ENCODE data around the gene VAC14. TPM values are rescaled to one million over a fixed set of nuclear protein-coding genes. Genes with fewer than 3 reads are reported as not detected.

The VAC14 gene
- polyA plus RNA-seq, 1 donor from 2014 or later = 8.6 TPM

DNA sequence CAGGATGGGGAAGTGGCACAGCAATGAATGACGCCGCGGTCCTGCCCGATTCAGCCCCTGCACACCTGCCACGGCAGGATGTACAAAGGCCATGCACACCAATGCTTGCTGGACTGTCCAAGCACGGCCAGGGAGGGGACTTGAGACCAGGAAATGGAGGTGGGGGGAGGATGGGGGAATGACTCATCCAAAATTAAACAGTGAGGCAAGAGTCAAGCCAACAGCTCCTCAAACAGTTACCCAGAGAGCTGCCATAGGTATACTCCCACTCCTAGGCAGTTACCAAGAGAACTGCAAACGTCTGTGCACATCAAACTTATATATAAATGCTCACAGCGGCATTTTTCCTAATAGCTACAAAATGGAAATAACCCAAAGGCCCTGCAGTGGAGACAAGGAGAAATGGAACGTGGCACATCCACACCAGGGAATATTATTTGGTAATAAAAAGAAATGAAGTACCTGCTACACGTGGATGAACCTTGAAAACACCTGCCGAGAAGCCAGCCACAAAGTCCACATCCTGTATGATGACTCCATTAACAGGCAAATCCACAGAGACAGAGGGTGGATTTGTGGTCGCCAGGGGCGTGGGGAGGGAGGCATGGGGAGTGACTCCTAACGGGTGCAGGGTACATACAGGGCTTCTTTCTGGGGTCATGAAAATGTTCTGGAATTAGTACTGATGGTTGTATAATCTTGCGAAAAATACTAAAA lies 54.1 kb downstream of the VAC14 start:
- H3K36me3 ChIP-seq (ENCODE audit: insufficient read depth, low read length) = peaks cover 5% of the 10 kb centered on the region
- no peak overlapping the region for H3K9ac ChIP-seq (ENCODE audit: low read length)
- H3K4me2 ChIP-seq (ENCODE audit: low read length) = no peak overlapping the region
- H3F3A ChIP-seq (ENCODE audit: insufficient read depth, low read length, poor library complexity, severe bottlenecking) = no peaks in the 10 kb centered on the region
- H4K20me1 ChIP-seq (ENCODE audit: insufficient read depth) = no peaks in the 10 kb centered on the region
- TF ChIP-seq, protein P1, sequence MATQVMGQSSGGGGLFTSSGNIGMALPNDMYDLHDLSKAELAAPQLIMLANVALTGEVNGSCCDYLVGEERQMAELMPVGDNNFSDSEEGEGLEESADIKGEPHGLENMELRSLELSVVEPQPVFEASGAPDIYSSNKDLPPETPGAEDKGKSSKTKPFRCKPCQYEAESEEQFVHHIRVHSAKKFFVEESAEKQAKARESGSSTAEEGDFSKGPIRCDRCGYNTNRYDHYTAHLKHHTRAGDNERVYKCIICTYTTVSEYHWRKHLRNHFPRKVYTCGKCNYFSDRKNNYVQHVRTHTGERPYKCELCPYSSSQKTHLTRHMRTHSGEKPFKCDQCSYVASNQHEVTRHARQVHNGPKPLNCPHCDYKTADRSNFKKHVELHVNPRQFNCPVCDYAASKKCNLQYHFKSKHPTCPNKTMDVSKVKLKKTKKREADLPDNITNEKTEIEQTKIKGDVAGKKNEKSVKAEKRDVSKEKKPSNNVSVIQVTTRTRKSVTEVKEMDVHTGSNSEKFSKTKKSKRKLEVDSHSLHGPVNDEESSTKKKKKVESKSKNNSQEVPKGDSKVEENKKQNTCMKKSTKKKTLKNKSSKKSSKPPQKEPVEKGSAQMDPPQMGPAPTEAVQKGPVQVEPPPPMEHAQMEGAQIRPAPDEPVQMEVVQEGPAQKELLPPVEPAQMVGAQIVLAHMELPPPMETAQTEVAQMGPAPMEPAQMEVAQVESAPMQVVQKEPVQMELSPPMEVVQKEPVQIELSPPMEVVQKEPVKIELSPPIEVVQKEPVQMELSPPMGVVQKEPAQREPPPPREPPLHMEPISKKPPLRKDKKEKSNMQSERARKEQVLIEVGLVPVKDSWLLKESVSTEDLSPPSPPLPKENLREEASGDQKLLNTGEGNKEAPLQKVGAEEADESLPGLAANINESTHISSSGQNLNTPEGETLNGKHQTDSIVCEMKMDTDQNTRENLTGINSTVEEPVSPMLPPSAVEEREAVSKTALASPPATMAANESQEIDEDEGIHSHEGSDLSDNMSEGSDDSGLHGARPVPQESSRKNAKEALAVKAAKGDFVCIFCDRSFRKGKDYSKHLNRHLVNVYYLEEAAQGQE (IDR thresholded peaks at IDR 0.05; ENCODE audit: borderline replicate concordance) = no peak
- no peak for TF ChIP-seq EZH2 (IDR thresholded peaks at IDR 0.05; ENCODE audit: borderline replicate concordance, insufficient read depth, low read length, poor library complexity, severe bottlenecking)
- TF ChIP-seq, protein P2, sequence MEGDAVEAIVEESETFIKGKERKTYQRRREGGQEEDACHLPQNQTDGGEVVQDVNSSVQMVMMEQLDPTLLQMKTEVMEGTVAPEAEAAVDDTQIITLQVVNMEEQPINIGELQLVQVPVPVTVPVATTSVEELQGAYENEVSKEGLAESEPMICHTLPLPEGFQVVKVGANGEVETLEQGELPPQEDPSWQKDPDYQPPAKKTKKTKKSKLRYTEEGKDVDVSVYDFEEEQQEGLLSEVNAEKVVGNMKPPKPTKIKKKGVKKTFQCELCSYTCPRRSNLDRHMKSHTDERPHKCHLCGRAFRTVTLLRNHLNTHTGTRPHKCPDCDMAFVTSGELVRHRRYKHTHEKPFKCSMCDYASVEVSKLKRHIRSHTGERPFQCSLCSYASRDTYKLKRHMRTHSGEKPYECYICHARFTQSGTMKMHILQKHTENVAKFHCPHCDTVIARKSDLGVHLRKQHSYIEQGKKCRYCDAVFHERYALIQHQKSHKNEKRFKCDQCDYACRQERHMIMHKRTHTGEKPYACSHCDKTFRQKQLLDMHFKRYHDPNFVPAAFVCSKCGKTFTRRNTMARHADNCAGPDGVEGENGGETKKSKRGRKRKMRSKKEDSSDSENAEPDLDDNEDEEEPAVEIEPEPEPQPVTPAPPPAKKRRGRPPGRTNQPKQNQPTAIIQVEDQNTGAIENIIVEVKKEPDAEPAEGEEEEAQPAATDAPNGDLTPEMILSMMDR (IDR thresholded peaks at IDR 0.05; ENCODE audit: poor library complexity, severe bottlenecking) = no peak
- H3K9me3 ChIP-seq (ENCODE audit: low read length) = no peaks in the 10 kb centered on the region
- no peak overlapping the region for H3K27ac ChIP-seq (ENCODE audit: low read length)
- H3K9me2 ChIP-seq (ENCODE audit: insufficient read depth, low read length) = no peaks in the 10 kb centered on the region
- no peak overlapping the region for H2AFZ ChIP-seq (ENCODE audit: low read depth, low read length)
- H3K27me3 ChIP-seq (ENCODE audit: insufficient read depth, low read depth, low read length) = no peaks in the 10 kb centered on the region
- H3K4me3 ChIP-seq (ENCODE audit: low read length) = no peak overlapping the region
- H3K79me2 ChIP-seq (replicated peaks; ENCODE audit: insufficient read depth, low read length) = no peaks in the 10 kb centered on the region

GRCh38 chr16:70746040-70746707 lies 54.8 kb downstream of the VAC14 start:
- Histone ChIP-seq H3K4me2 (ENCODE audit: low read length) (no peak overlapping the region), H3K9ac (ENCODE audit: low read length) (no peak overlapping the region), H3K27ac (ENCODE audit: low read length) (no peak overlapping the region), H3K79me2 (replicated peaks; ENCODE audit: insufficient read depth, low read length) (no peaks in the 10 kb centered on the region), H3K27me3 (ENCODE audit: insufficient read depth, low read depth, low read length) (no peaks in the 10 kb centered on the region), H3K36me3 (ENCODE audit: insufficient read depth, low read length) (peaks cover 5% of the 10 kb centered on the region), H3F3A (ENCODE audit: insufficient read depth, low read length, poor library complexity, severe bottlenecking) (no peaks in the 10 kb centered on the region), H3K9me3 (ENCODE audit: low read length) (no peaks in the 10 kb centered on the region), H2AFZ (ENCODE audit: low read depth, low read length) (no peak overlapping the region), H3K9me2 (ENCODE audit: insufficient read depth, low read length) (no peaks in the 10 kb centered on the region), H4K20me1 (ENCODE audit: insufficient read depth) (no peaks in the 10 kb centered on the region), H3K4me3 (ENCODE audit: low read length) (no peak overlapping the region)
- no peak for TF ChIP-seq POLR2AphosphoS5 (IDR thresholded peaks at IDR 0.05)

DNA sequence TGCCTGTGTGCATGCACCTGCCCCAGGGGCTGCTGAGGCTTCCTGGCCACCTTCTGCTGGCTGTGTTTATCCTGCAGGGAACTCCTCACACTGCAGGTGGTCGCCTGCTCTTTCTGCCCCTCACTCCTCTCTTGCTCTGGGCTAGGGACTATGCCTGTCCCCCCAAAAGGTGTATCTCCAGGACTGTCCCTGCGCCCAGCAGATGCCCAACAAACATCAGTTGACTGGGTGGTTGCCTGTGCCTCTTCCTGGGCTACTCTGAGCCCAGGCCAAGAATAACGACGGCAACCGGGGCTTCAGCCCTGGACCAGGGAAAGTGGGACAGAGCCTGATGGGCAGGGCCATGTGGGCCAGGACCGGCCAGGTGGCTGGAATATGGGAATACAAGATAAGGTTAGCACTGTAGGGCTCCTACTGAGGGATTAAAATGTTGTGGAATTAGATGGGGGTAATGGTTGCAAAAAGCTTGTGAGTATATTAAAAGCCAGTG lies 55.4 kb downstream of the VAC14 start:
- no peaks in the 10 kb centered on the region for H4K20me1 ChIP-seq (ENCODE audit: insufficient read depth)
- no peaks in the 10 kb centered on the region for H3K79me2 ChIP-seq (replicated peaks; ENCODE audit: insufficient read depth, low read length)
- peaks cover 5% of the 10 kb centered on the region for H3K36me3 ChIP-seq (ENCODE audit: insufficient read depth, low read length)
- no peaks in the 10 kb centered on the region for H3K9me2 ChIP-seq (ENCODE audit: insufficient read depth, low read length)
- H3K4me3 ChIP-seq (ENCODE audit: low read length) = no peak overlapping the region
- H3K27me3 ChIP-seq (ENCODE audit: insufficient read depth, low read depth, low read length) = no peaks in the 10 kb centered on the region
- no peak overlapping the region for H3K9ac ChIP-seq (ENCODE audit: low read length)
- no peaks in the 10 kb centered on the region for H3K9me3 ChIP-seq (ENCODE audit: low read length)
- TF ChIP-seq TAF1 (IDR thresholded peaks at IDR 0.05; ENCODE audit: low read depth) (no peak), RAD21 (conservative IDR thresholded peaks at IDR 0.05) (no peak), SMC3 (conservative IDR thresholded peaks at IDR 0.05; ENCODE audit: poor library complexity) (no peak)
- no peaks in the 10 kb centered on the region for H3F3A ChIP-seq (ENCODE audit: insufficient read depth, low read length, poor library complexity, severe bottlenecking)
- no peak overlapping the region for H3K4me2 ChIP-seq (ENCODE audit: low read length)
- H3K27ac ChIP-seq (ENCODE audit: low read length) = no peak overlapping the region
- H2AFZ ChIP-seq (ENCODE audit: low read depth, low read length) = no peak overlapping the region
